Activated naive CD8-positive, alpha-beta T cell treated with anti-CD3 and anti-CD28 coated beads, Interleukin-2, amount 50 U/mL, for 24 hours (primary cell): Measurements from ENCODE around the gene SLC24A3.

Source experiments
- ATAC-seq: fragments of 150-1000 bp; cut with Tn5 transposase; one replicate; pipeline ENCODE4 v1.10.0; 2021
- DNase-seq: peaks from one replicate; pipeline ENCODE4 v3.0.0; 2021
- H3K27ac Mint-ChIP-seq: one replicate; pipeline ENCODE4 v1.8.0; 2021; ENCODE audit warnings: mild to moderate bottlenecking, mixed read lengths
- H3K27me3 Mint-ChIP-seq: one replicate; pipeline ENCODE4 v1.8.0; 2021; ENCODE audit warnings: mixed read lengths
- H3K36me3 Mint-ChIP-seq: one replicate; pipeline ENCODE4 v1.8.0; 2021; ENCODE audit warnings: low read depth, mixed read lengths
- H3K4me1 Mint-ChIP-seq: one replicate; pipeline ENCODE4 v1.8.0; 2021; ENCODE audit warnings: mixed read lengths
- H3K4me3 Mint-ChIP-seq: one replicate; pipeline ENCODE4 v1.8.0; 2021; ENCODE audit warnings: mild to moderate bottlenecking, moderate library complexity, mixed read lengths
- H3K9me3 Mint-ChIP-seq: one replicate; pipeline ENCODE4 v1.8.0; 2021; ENCODE audit warnings: mixed read lengths

SLC24A3 gene

DNA sequence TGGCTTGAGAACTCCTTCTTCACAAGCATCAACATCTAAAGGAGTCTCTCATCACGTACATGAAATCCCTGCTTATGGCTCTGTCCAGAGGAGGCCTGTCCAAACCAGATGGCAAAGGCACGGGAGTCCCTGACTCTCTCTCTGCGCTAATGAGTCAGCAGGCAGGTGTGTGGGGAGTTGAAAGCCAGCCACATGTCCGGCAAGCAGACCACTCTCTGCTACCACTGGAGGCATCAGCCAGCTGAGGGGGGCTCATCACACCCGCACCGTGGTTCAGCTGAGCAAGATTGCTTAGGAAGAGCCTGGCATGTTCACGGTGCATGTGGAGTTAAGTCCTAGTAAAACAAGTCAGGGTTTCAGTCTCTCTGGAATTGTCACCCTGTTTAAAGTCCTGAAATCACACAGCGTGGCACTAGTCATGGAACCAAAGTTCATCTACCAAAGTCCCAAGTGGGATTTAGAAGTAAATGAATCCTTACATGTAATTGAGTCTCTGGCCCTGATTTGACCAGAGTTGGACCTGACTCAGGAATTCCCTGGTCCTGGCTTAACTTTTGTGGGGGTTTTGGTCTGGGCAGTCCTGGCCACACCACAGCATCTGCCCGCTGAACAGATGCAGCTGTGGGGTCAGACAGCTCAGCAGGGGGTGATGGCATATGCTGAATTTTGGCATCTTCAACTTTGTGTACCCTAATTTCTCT lies 390.4 kb downstream of the SLC24A3 start:
- ATAC-seq (no peak), DNase-seq (no peak)
- Mint-ChIP-seq H3K27me3 (peaks cover 5% of the 10 kb centered on the region), H3K4me3 (no peak overlapping the region), H3K9me3 (no peaks in the 10 kb centered on the region), H3K36me3 (no peaks in the 10 kb centered on the region), H3K4me1 (no peaks in the 10 kb centered on the region), H3K27ac (no peak overlapping the region)

- H3K27me3 Mint-ChIP-seq, result peaks cover 2% of the 10 kb centered on the region
- no peak for ATAC-seq
- H3K36me3 Mint-ChIP-seq, result no peaks in the 10 kb centered on the region
- H3K4me1 Mint-ChIP-seq, result no peaks in the 10 kb centered on the region
- H3K4me3 Mint-ChIP-seq, result no peak overlapping the region
- no peaks in the 10 kb centered on the region for H3K9me3 Mint-ChIP-seq
- no peak for DNase-seq
- H3K27ac Mint-ChIP-seq, result no peak overlapping the region
These were observed 390.9 kb downstream of the SLC24A3 start for GRCh38 chr20:19603376-19603750.

DNA sequence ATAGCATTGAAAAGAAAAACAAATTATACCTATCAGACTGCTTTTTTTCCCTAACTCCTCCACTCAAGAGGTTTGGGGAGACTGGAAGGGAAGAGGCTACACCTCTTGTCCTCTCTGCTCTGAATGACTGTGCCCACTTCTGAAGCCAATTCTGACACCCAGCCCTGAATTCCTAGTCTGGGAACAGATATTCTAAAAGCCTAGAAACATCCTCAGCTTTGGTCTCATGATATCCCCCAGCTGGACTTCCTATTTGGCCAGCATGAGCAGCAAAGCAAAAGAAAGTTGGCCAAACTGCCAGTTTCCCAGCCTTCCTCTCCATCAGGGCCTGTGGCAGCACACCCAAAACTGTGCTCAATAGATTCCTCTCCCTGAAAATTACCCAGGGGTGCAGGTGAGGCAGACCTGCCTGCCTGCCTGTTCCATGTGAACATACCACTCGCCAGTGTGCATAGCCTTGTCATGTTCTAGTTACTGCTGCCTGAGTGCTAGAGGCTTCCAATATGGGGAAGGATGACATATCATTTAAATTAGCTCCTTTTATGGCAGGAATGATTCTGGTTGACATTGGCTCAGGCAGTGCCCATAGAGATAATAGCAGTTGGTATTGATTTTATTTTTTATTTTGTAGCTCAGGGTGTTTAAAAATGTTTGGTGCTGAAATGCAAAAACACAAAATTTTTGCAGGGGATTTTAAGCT lies 393.5 kb downstream of the SLC24A3 start:
- Mint-ChIP-seq H3K9me3 (no peaks in the 10 kb centered on the region), H3K4me3 (no peak overlapping the region), H3K36me3 (no peaks in the 10 kb centered on the region), H3K4me1 (no peaks in the 10 kb centered on the region), H3K27ac (no peak overlapping the region), H3K27me3 (peaks cover 5% of the 10 kb centered on the region)
- DNase-seq (no peak), ATAC-seq (no peak)

GRCh38 chr20:19609642-19610223 lies 397.3 kb downstream of the SLC24A3 start:
- Mint-ChIP-seq H3K9me3 (no peaks in the 10 kb centered on the region), H3K27me3 (peaks cover 15% of the 10 kb centered on the region), H3K4me3 (no peak overlapping the region), H3K27ac (no peak overlapping the region), H3K4me1 (no peaks in the 10 kb centered on the region), H3K36me3 (no peaks in the 10 kb centered on the region)
- DNase-seq, result no peak
- no peak for ATAC-seq

DNA sequence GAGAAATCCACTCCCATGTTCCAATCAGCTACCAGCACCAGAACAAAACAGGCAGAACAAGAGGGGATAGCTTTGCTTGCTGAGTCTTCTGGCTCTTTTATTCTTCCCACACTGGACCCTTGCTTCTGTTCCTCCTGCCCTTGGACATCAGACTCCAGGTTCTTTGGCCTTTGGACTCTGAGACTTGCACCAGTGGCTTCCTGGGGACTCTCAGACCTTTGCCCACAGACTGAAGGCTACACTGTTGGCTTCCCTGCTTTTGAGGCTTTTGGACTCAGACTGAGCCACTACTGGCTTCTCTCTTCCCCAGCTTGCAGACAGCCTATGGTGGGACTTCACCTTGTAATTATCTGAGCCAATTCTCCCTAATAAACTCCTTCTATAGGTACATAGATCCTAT lies 403.2 kb downstream of the SLC24A3 start:
- no peak overlapping the region for H3K27ac Mint-ChIP-seq
- H3K4me1 Mint-ChIP-seq, result no peaks in the 10 kb centered on the region
- H3K27me3 Mint-ChIP-seq, result peaks cover 21% of the 10 kb centered on the region
- no peaks in the 10 kb centered on the region for H3K9me3 Mint-ChIP-seq
- H3K4me3 Mint-ChIP-seq, result no peak overlapping the region
- H3K36me3 Mint-ChIP-seq, result no peaks in the 10 kb centered on the region
- DNase-seq (no peak), ATAC-seq (no peak)

- peaks cover 1% of the 10 kb centered on the region for H3K4me1 Mint-ChIP-seq
- H3K27me3 Mint-ChIP-seq, result peaks cover 21% of the 10 kb centered on the region
- DNase-seq (no peak), ATAC-seq (no peak)
- H3K9me3 Mint-ChIP-seq, result no peaks in the 10 kb centered on the region
- no peak overlapping the region for H3K27ac Mint-ChIP-seq
- no peaks in the 10 kb centered on the region for H3K36me3 Mint-ChIP-seq
- no peak overlapping the region for H3K4me3 Mint-ChIP-seq
These were observed 403.6 kb downstream of the SLC24A3 start for GRCh38 chr20:19616081-19616480.

DNA sequence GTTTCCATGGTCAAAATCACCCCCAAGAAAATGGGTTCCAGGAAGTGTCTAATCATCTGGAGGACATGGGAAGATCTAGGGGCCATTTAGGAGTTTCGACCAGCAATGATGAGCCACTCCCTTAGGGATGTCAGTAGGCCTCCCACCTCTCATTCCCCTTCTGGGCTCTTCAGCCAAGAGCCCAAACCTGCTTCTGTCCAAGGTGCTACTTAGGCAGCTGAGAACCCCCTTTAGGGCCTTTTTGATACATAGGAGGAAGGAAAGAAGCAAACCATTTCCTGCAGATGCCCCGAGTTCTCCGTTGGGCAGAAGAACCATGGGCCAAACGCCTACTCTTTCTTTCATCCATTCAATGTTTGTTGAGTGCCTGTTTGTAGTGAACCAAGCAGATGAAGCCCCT lies 404.2 kb downstream of the SLC24A3 start:
- ATAC-seq (no peak), DNase-seq (no peak)
- H3K4me3 Mint-ChIP-seq, result no peak overlapping the region
- H3K4me1 Mint-ChIP-seq, result peaks cover 1% of the 10 kb centered on the region
- H3K9me3 Mint-ChIP-seq, result no peaks in the 10 kb centered on the region
- H3K36me3 Mint-ChIP-seq, result no peaks in the 10 kb centered on the region
- H3K27me3 Mint-ChIP-seq, result peaks cover 21% of the 10 kb centered on the region
- no peak overlapping the region for H3K27ac Mint-ChIP-seq

DNA sequence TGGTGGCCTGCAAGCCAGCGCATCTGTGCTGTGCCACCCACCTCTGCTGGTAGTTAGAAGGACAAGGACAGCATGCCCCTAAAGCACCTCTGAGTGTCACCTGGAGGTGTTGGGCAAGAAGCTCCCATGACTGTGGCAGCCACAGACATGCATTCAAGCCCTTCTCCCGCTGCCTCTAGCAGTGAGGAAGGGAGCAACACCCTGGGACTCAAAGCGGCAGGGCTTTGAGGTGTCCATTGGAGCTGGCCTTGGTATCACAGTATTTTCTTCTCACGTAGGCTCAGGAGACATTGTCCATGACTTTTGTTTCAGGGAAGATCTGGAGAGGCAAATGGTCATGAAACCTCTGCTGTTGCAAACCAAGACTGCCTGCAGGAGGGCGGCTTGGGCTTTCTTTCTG lies 404.8 kb downstream of the SLC24A3 start:
- Mint-ChIP-seq H3K9me3 (no peaks in the 10 kb centered on the region), H3K27me3 (peaks cover 16% of the 10 kb centered on the region)

DNA sequence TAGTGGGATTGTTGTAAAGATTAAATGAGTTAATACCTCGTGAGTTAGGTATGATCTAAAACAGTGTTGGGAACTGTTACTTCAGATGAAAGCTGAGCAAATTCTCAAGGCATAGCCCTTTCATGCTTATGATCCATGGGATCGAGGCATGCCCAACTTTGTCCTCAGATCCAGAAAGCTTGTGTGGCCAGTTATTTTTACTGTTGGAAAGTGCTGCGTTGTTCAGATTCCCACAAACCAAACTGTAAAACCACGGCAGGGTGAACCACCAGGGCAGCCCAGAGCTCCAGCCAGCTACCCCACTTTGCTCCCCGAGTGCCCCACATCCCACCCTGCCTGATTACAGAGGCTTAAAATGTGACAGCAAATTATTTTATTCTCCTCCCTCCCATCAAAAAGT lies 406.3 kb downstream of the SLC24A3 start:
- Mint-ChIP-seq H3K27me3 (peaks cover 19% of the 10 kb centered on the region), H3K36me3 (no peaks in the 10 kb centered on the region), H3K4me1 (peaks cover 1% of the 10 kb centered on the region), H3K9me3 (peaks cover 2% of the 10 kb centered on the region), H3K4me3 (no peak overlapping the region), H3K27ac (no peak overlapping the region)
- DNase-seq (no peak), ATAC-seq (no peak)

More for the DNA sequence above, 404.8 kb downstream of the SLC24A3 start:
- Mint-ChIP-seq H3K4me3 (no peak overlapping the region), H3K36me3 (no peaks in the 10 kb centered on the region), H3K27ac (no peak overlapping the region), H3K4me1 (peaks cover 1% of the 10 kb centered on the region)
- no peak for ATAC-seq
- no peak for DNase-seq

- Mint-ChIP-seq H3K36me3 (no peaks in the 10 kb centered on the region), H3K4me3 (no peak overlapping the region), H3K27me3 (peaks cover 14% of the 10 kb centered on the region), H3K27ac (no peak overlapping the region), H3K4me1 (peaks cover 1% of the 10 kb centered on the region), H3K9me3 (peaks cover 7% of the 10 kb centered on the region)
- ATAC-seq (no peak), DNase-seq (no peak)
These were observed 407.5 kb downstream of the SLC24A3 start for GRCh38 chr20:19619904-19620430.

GRCh38 chr20:19620446-19620845 lies 408.0 kb downstream of the SLC24A3 start:
- Mint-ChIP-seq H3K4me3 (no peak overlapping the region), H3K36me3 (no peaks in the 10 kb centered on the region), H3K27ac (no peak overlapping the region), H3K9me3 (peaks cover 7% of the 10 kb centered on the region), H3K27me3 (peaks cover 12% of the 10 kb centered on the region), H3K4me1 (peaks cover 1% of the 10 kb centered on the region)
- no peak for ATAC-seq
- DNase-seq, result no peak

DNA sequence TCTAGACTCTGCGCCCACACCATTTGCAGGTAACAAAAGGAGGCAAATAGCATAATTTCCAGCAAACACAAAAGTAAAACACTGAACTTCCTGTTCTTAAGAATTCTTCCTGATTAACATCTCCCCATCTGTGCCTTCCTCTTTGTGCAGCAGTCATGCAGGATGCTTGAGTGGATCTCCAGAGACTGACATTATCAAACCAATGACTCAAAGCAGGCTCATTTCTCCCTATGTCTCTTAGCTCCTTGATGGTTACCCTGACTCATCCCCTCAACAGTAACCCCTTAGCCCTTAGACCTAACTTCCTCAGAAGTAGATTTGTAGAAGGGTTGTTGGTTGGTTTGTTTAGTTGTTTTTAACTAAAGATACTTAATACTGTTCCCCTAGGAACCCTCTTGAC lies 408.6 kb downstream of the SLC24A3 start:
- DNase-seq, result no peak
- Mint-ChIP-seq H3K9me3 (peaks cover 7% of the 10 kb centered on the region), H3K27ac (no peak overlapping the region), H3K27me3 (peaks cover 12% of the 10 kb centered on the region), H3K36me3 (no peaks in the 10 kb centered on the region), H3K4me3 (no peak overlapping the region), H3K4me1 (peaks cover 1% of the 10 kb centered on the region)
- peak; percentile 54 for ATAC-seq

- H3K27me3 Mint-ChIP-seq, result peaks cover 13% of the 10 kb centered on the region
- DNase-seq (no peak), ATAC-seq (no peak)
- no peaks in the 10 kb centered on the region for H3K36me3 Mint-ChIP-seq
- peaks cover 7% of the 10 kb centered on the region for H3K9me3 Mint-ChIP-seq
- peaks cover 1% of the 10 kb centered on the region for H3K4me1 Mint-ChIP-seq
- H3K4me3 Mint-ChIP-seq, result no peak overlapping the region
- no peak overlapping the region for H3K27ac Mint-ChIP-seq
These were observed 412.0 kb downstream of the SLC24A3 start for GRCh38 chr20:19624221-19624965.

GRCh38 chr20:19625426-19625825 lies 413.0 kb downstream of the SLC24A3 start:
- Mint-ChIP-seq H3K27ac (no peak overlapping the region), H3K9me3 (peaks cover 7% of the 10 kb centered on the region), H3K4me1 (peaks cover 1% of the 10 kb centered on the region), H3K36me3 (no peaks in the 10 kb centered on the region), H3K4me3 (no peak overlapping the region), H3K27me3 (peaks cover 9% of the 10 kb centered on the region)
- no peak for DNase-seq
- no peak for ATAC-seq
